GM18498 (cell line): ENCODE results near the gene ATF3.
"Not testable (repeated sequence)": the region's sequence is repeated elsewhere in the genome, so short reads cannot be mapped to it uniquely, and the experiment has no call there.

Experiments
- ATAC-seq: cut with Tn5 transposase; IDR thresholded peaks from one replicate; pipeline ENCODE4 v1.9.1; 2021; ENCODE audit warnings: mild to moderate bottlenecking, moderate library complexity; ENCODE audit not compliant: unreplicated experiment

ATF3 gene

DNA sequence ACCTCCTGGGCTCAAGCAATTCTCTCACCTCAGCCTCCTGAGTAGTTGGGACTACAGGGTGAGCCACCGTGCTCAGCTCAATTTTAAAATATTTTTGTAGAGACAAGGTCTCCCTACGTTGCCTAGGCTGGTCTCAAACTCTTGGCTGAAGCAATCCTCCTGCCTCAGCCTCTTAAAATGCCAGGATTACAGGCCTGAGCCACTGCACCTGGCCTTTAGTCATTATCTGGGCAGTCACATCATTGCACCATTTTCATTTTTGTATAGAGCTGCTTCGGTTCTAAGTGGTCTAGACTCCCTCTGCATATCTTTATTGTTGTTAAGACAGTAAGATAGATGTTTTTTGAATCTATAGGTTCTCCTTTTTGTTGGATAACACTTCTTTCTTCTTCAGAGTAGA, 39.9 kb downstream of the ATF3 start:
- no peak for ATAC-seq

- no peak for ATAC-seq
These were observed 40.5 kb downstream of the ATF3 start for GRCh38 chr1:212649020-212649419.

DNA sequence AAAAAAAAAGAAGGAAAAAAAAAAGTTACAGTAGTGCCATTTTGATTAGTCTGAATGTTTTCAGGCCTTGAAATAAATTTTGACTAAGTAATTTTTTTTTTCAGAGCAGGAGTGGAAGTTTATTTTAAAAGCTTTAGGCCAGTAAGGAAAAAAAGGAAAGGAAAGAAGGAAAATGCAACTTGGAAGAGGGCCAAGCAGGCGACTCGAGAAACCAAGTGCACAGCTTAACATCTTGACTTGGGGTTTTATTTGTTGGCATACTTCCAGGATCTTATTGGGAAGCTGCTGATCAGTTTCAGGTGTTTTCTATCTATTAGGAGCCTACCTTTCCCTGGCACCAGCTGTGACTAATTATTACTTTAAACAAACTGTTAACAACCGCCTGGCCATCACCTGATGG, 41.7 kb downstream of the ATF3 start:
- no peak for ATAC-seq

DNA sequence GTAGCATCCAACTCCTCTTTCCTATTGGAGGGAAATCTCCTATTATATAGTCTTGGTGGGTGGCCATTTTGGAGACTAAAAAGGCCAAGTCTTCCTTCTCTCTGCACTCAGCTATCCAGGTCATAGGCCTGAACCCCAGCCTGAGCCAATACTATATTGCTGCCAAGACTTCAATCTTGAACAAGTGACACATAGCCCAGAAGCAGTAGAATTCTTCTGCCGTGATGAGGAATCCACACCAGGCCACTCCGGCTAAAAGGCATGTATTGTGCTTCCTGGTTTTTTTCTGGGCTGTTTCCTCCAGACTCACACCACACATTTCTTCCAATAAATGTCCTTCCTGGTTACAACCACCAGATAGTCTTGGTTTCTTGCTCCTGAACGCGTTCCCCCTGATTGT, 43.0 kb downstream of the ATF3 start:
- no peak for ATAC-seq

GRCh38 chr1:212651977-212652376, 43.4 kb downstream of the ATF3 start:
- ATAC-seq, result no peak

GRCh38 chr1:212652609-212653008, 44.0 kb downstream of the ATF3 start:
- ATAC-seq, result no peak

- no peak for ATAC-seq
These were observed 47.3 kb downstream of the ATF3 start for GRCh38 chr1:212655668-212656440.

DNA sequence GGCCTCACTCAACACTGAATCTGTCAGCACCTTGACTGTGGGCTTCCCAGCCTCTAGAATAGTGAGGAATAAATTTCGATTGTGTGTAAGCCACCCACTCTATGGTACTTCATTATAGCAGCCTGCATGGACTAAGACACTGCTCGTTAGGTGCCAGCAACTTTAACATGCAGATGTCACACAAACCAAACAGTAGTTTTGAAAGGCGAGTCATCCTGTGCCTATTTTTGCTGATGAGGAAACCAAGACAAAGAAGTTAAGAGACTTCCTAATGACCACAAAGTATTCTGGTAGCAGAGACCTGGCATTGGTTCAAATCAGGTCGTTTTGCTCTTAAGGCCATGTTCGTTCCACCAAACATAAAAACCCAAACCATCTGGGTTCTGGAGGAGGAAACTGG, 48.2 kb downstream of the ATF3 start:
- peak; percentile 95 for ATAC-seq

DNA sequence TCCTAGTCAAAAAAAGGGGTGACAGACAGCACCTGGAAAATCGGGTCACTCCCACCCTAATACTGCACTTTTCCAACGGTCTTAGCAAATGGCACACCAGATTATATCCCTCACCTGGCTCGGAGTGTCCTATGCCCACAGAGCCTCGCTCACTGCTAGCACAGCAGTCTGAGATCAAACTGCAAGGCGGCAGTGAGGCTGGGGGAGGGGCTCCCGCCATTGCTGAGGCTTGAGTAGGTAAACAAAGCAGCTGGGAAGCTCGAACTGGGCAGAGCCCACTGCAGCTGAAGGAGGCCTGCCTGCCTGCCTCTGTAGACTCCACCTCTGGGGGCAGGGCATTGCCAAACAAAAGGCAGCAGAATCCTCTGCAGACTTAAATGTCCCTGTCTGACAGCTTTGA, 49.7 kb downstream of the ATF3 start:
- not testable (repeated sequence) for ATAC-seq

DNA sequence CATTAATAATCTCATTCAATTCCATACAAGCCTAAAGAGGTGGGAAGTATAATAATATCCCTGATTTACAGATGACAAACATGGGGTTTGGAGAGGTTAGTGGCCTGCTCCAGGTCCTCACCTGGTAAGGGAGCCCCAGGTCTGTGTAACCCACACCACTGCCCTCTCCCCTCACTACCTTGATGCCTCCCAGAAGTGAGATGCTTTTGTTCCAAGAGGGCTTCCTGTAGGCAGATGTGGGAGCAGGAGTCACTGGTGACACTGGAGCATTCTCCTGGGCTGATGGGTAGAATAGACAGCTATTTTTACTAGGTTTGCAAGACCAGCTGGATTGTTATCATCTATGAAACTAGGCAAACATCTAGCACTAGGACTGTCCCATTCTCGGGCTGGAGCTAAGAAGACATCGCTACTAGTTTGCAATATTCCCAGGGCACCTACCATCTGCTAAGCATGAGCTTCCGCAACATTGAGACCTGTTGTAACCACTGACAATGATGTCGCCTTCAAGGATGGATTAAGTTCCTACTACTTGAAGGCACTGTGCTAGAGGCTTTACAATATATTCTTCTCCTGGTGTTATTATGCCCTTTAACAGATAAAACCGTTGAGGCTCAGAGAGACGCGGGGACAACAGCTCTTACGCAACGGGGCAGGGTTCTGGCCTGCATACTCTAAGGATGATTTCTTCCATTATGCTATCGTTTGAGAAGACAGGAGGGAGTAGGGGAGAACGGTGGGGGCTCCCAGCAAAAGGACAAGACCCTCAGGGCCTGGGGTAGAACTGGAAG, 56.0 kb downstream of the ATF3 start:
- no peak for ATAC-seq

- ATAC-seq, result peak; percentile 96
These were observed 56.9 kb downstream of the ATF3 start for GRCh38 chr1:212665241-212666115.

GRCh38 chr1:212666116-212666775, 57.7 kb downstream of the ATF3 start:
- ATAC-seq, result no peak

DNA sequence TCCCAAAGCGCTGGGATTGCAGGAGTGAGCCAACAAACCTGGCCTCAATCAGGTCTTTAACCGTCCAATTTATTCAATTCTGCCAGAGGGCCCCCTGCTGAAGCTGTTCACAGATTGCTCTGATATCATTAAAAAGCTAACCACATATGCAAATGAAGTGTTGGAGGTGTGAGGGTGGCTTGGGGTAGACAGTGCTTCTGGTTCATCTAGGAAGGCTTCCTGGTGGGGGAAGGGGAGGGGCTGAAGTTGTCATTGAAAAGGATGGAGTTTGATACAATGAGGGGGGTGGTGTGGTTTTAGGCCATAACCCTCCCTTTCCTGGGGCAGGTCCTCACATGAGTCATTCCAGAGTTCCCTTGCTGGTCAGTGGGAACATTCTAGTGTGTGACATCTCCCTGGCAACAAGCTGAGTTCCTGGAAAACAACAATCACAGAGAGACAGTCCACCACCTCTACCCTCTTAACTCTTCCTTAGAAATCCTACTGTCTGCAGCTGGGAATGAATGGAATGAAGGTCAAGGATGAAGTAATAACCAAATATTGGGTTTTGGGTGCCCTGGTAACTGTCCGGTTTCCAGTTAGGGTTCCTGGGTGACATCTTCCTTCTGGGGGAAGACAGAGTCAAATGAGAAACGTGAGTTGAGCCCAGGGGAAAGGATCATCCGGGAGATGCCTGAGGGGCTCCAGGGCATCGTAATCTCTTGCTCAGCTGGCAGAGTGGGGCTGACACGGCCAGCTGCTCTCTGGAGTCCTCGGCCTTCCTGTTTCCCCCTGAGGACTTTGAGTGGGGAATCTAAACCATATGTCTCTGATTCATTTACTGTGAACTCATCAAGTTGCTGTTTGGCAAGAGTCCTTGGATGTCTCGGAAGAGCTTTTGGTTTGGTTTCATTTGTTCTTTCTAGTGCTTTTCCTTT, 58.9 kb downstream of the ATF3 start:
- peak; percentile 49 for ATAC-seq

GRCh38 chr1:212668477-212668876, 59.9 kb downstream of the ATF3 start:
- ATAC-seq, result no peak

DNA sequence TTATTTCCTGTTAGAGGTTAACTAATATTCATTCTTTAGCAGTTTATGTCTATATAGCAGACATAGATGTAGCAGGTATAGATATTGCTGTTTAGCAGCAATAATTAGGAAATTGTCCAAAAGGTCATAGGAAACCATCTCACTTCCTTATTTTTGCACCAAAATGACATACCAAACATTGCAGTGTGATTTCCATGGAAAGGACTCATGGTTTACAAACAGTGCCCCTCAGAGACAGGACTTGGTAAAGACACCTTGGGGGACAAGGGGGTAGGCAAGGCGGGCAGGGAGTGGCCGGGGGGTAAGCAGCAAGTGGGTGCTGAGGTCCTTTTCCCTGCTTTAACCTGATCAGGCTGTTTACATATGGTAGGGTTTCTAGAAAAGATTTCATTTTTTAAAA, 60.5 kb downstream of the ATF3 start:
- no peak for ATAC-seq

- no peak for ATAC-seq
These were observed 61.0 kb downstream of the ATF3 start for GRCh38 chr1:212669600-212669999.

DNA sequence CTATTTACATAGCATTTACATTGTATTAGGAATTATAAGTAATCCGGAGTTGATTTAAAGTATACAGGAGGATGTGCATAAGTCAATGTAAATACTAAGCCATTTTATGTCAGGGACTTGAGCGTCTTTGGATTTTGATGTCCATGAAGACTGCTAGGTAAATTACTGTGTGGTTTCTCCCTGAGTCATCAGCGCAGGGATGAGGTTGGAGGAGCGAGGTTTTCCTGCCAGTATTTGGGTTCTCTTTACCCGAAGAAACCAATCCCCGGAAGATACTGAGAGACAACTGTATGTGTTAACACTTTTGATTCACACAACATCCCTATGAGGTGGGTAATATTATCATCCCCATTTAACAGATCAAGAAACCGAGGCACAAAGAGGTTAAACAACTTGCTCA, 61.7 kb downstream of the ATF3 start:
- ATAC-seq, result no peak
